ENCODE data around the gene RUFY4. TPM values are rescaled to one million over a fixed set of nuclear protein-coding genes. Genes with fewer than 3 reads are reported as not detected.

Gene RUFY4
- total and polyA plus RNA-seq, 2 donors (not counting 3 experiments of a cell fraction or from before 2014, with no cell fraction given) = not detected

DNA sequence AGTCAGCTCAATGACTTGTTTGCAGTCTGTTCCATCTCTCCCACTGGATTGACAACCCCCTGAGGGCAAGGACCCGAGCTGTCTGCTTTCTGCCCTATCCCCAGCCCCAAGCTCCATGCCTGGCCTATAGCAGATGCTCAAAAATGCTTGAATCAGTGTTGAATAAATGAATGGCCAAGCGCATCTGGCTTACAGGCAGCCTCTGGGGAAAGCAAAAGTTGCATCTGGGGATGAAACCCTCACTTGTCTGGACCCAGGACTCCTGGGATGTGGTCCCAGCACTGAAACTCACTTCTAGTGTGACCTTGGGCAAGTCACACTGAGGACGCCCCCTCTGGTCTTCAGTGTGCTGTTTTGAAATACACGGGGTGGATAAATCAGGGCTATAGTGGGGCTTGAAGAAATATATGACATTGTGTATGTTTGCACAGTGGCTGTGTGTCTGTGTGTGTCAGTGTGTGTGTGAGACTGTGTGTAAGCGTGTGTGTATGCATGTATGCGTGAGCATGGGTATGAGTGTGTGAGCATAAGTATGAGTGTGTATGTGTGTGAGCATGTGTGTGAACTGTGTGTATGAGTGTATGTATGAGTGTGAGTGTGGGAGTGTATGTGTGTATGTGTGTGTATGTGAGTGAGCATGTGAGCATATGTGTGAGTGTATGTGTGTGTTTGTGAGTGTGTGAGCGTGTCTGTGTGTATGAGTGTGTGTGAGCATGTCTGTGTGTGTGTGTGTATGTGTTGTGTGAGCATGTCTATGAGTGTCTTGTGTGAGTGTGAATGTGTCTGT lies 38.5 kb upstream of the RUFY4 start:
- no peak for TF ChIP-seq FOS (IDR thresholded peaks at IDR 0.05; ENCODE audit: borderline replicate concordance, insufficient read depth, low read length)
- TF ChIP-seq MYC (IDR thresholded peaks at IDR 0.05; ENCODE audit: low read depth, low read length) = no peak
- TF ChIP-seq, protein P1, sequence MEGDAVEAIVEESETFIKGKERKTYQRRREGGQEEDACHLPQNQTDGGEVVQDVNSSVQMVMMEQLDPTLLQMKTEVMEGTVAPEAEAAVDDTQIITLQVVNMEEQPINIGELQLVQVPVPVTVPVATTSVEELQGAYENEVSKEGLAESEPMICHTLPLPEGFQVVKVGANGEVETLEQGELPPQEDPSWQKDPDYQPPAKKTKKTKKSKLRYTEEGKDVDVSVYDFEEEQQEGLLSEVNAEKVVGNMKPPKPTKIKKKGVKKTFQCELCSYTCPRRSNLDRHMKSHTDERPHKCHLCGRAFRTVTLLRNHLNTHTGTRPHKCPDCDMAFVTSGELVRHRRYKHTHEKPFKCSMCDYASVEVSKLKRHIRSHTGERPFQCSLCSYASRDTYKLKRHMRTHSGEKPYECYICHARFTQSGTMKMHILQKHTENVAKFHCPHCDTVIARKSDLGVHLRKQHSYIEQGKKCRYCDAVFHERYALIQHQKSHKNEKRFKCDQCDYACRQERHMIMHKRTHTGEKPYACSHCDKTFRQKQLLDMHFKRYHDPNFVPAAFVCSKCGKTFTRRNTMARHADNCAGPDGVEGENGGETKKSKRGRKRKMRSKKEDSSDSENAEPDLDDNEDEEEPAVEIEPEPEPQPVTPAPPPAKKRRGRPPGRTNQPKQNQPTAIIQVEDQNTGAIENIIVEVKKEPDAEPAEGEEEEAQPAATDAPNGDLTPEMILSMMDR (IDR thresholded peaks at IDR 0.05; ENCODE audit: extremely low read depth in 1 of 2, insufficient read depth in 1 of 2, low read depth in 1 of 2, low read length in 2 of 2) = no peak
- no peak for TF ChIP-seq GATA2 (IDR thresholded peaks at IDR 0.05; ENCODE audit: insufficient read depth, insufficient read length, low read depth, low read length)
- Histone ChIP-seq H3K4me1 (ENCODE audit: control insufficient read depth, extremely low read depth, insufficient read depth, low read length) (no peaks in the 10 kb centered on the region), H3K9me1 (replicated peaks; ENCODE audit: control insufficient read depth, extremely low read depth, insufficient read depth, low read length) (no peaks in the 10 kb centered on the region), H3K4me3 (replicated peaks in 1 of 3; ENCODE audit: insufficient read depth in 1 of 3, low read depth in 1 of 3, low read length in 3 of 3) (no peak overlapping the region), H3K36me3 (ENCODE audit: control insufficient read depth in 2 of 2, extremely low read depth in 1 of 2, insufficient read depth in 2 of 2, low read length in 2 of 2) (no peaks in the 10 kb centered on the region), H3K9ac (replicated peaks; ENCODE audit: extremely low read depth, insufficient read depth, low read length) (no peak overlapping the region), H3K27me3 (ENCODE audit: control insufficient read depth in 2 of 2, insufficient read depth in 2 of 2, low read length in 2 of 2) (peaks cover 13 to 23% of the 10 kb centered on the region in 2 experiments), H3K79me2 (ENCODE audit: control insufficient read depth, insufficient read depth, low read length) (no peaks in the 10 kb centered on the region), H4K20me1 (replicated peaks; ENCODE audit: control insufficient read depth, extremely low read depth, insufficient read depth, low read length) (no peaks in the 10 kb centered on the region), H3K9me3 (replicated peaks; ENCODE audit: control insufficient read depth, insufficient read depth, low read length) (no peaks in the 10 kb centered on the region), H3K27ac (ENCODE audit: insufficient read depth, low read depth, low read length) (no peak overlapping the region), H3K4me2 (ENCODE audit: insufficient read depth, low read length) (no peak overlapping the region), H2AFZ (ENCODE audit: low read depth, low read length) (no peak overlapping the region)
- intact Hi-C loops (cut with micrococcal nuclease) (no loop called here), dilution Hi-C loops (cut with MboI; ENCODE audit: extremely low pct_ligation_motif_present, low sequenced_read_pairs) (no loop called here)
- CTCF ChIA-PET = interaction anchor here (1.0 to 7.8 kb wide), 3 partner anchors 36 to 242 kb away, joined by 3 to 341 read pairs (median 4); no protein-coding TSS in a partner anchor
- no peak for FAIRE-seq
- BruUV-seq (replicated peaks) = no TSS peak
- POLR2A ChIA-PET = no interaction called here
- DNase-seq (ENCODE audit: low read depth, low spot score) = no peak

DNA sequence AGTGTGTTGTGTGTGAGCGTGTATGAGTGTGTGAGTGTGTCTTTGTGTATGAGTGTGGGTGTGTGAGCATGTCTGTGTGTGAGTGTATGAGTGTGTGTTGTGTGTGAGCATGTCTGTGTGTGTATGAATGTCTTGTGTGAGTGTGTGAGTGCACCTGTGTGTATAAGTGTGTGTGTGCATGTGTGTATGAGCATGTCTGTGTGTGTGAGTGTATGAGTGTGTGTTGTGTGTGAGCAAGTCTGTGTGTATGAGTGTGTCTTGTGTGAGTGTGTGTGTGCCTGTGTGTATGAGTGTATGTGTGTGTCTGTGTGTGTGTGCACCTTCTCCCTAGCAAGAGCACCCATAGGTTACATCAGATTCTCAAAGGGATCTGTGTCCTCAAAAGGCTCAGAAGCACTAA lies 37.8 kb upstream of the RUFY4 start:
- Histone ChIP-seq H3K9ac (replicated peaks; ENCODE audit: extremely low read depth, insufficient read depth, low read length) (no peak overlapping the region), H3K79me2 (ENCODE audit: control insufficient read depth, insufficient read depth, low read length) (no peaks in the 10 kb centered on the region), H3K9me3 (replicated peaks; ENCODE audit: control insufficient read depth, insufficient read depth, low read length) (no peaks in the 10 kb centered on the region), H3K27me3 (ENCODE audit: control insufficient read depth in 2 of 2, insufficient read depth in 2 of 2, low read length in 2 of 2) (peaks cover 13 to 23% of the 10 kb centered on the region in 2 experiments), H3K9me1 (replicated peaks; ENCODE audit: control insufficient read depth, extremely low read depth, insufficient read depth, low read length) (no peaks in the 10 kb centered on the region), H3K36me3 (ENCODE audit: control insufficient read depth in 2 of 2, extremely low read depth in 1 of 2, insufficient read depth in 2 of 2, low read length in 2 of 2) (no peaks in the 10 kb centered on the region), H2AFZ (ENCODE audit: low read depth, low read length) (no peak overlapping the region), H3K4me3 (replicated peaks in 1 of 3; ENCODE audit: insufficient read depth in 1 of 3, low read depth in 1 of 3, low read length in 3 of 3) (no peak overlapping the region), H3K4me2 (ENCODE audit: insufficient read depth, low read length) (no peak overlapping the region), H3K27ac (ENCODE audit: insufficient read depth, low read depth, low read length) (no peak overlapping the region), H4K20me1 (replicated peaks; ENCODE audit: control insufficient read depth, extremely low read depth, insufficient read depth, low read length) (no peaks in the 10 kb centered on the region), H3K4me1 (ENCODE audit: control insufficient read depth, extremely low read depth, insufficient read depth, low read length) (no peaks in the 10 kb centered on the region)
- no peak for TF ChIP-seq JUN (IDR thresholded peaks at IDR 0.05; ENCODE audit: borderline replicate concordance, insufficient read depth, insufficient read length, low read depth)
- TF ChIP-seq, protein P2, sequence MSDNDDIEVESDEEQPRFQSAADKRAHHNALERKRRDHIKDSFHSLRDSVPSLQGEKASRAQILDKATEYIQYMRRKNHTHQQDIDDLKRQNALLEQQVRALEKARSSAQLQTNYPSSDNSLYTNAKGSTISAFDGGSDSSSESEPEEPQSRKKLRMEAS (IDR thresholded peaks at IDR 0.05; ENCODE audit: insufficient read depth, insufficient read length) = no peak
- no peak for TF ChIP-seq GATA2 (IDR thresholded peaks at IDR 0.05; ENCODE audit: insufficient read depth, insufficient read length, low read depth, low read length)
- no peak for TF ChIP-seq FOS (IDR thresholded peaks at IDR 0.05; ENCODE audit: borderline replicate concordance, insufficient read depth, low read length)
- TF ChIP-seq, protein P1 (IDR thresholded peaks at IDR 0.05; ENCODE audit: extremely low read depth in 1 of 2, insufficient read depth in 1 of 2, low read depth in 1 of 2, low read length in 2 of 2) = no peak
- no peak for TF ChIP-seq EZH2 (IDR thresholded peaks at IDR 0.05; ENCODE audit: borderline replicate concordance, low read depth, low read length, severe bottlenecking)
- no peak for TF ChIP-seq POLR2AphosphoS5 (IDR thresholded peaks at IDR 0.05; ENCODE audit: insufficient read depth, low read depth, low read length)
- no peak for TF ChIP-seq MYC (IDR thresholded peaks at IDR 0.05; ENCODE audit: low read depth, low read length)
- no peak for TF ChIP-seq POLR2A (IDR thresholded peaks at IDR 0.05; ENCODE audit: low read depth, low read length)
- BruUV-seq (replicated peaks) = no TSS peak
- CTCF ChIA-PET = interaction anchor here (7.8 kb wide), 1 partner anchor 242 kb away, joined by 341 read pairs; no protein-coding TSS in a partner anchor
- dilution Hi-C loops (cut with MboI; ENCODE audit: extremely low pct_ligation_motif_present, low sequenced_read_pairs) = no loop called here
- POLR2A ChIA-PET = no interaction called here
- intact Hi-C loops (cut with micrococcal nuclease) = no loop called here
- DNase-seq (ENCODE audit: low read depth, low spot score) = no peak
- FAIRE-seq = no peak

Data from endothelial cell of umbilical vein (primary cell).